ENCODE measurements around the gene ESF1. TPM values are rescaled to one million over a fixed set of nuclear protein-coding genes. Genes with fewer than 3 reads are reported as not detected.

ESF1 gene
- total and polyA plus RNA-seq, 4 donors: 7.9 to 14.6 (median 10.4) TPM

- no peak overlapping the region for H3K27ac ChIP-seq (ENCODE audit: low read depth in 1 of 2, low read length in 1 of 2)
- peaks cover 0 to 4% (median 0%) of the 10 kb centered on the region in 5 donors for H3K4me1 ChIP-seq (ENCODE audit: control insufficient read depth in 5 of 5, insufficient read depth in 5 of 5, low read length in 5 of 5)
- no peak for TF ChIP-seq CTCF (IDR thresholded peaks at IDR 0.05; ENCODE audit: control extremely low read depth, extremely low read depth)
- ATAC-seq (ENCODE audit: insufficient read depth, low FRiP score) (no peak), DNase-seq (no peak)
- H3K36me3 ChIP-seq (ENCODE audit: control insufficient read depth in 4 of 4, insufficient read depth in 4 of 4, low read length in 4 of 4): peaks cover 10 to 33% (median 14%) of the 10 kb centered on the region in 4 donors
- no peak overlapping the region for H3K9ac ChIP-seq (ENCODE audit: insufficient read depth in 1 of 2, low read length in 2 of 2)
- H3K27me3 ChIP-seq (ENCODE audit: control insufficient read depth in 3 of 3, insufficient read depth in 3 of 3, low read length in 2 of 3): no peaks in the 10 kb centered on the region
- 95 to 98% methylated on average over 2 of the region's 2 CpGs for WGBS, 2 donors
- no peaks in the 10 kb centered on the region for H3K9me3 ChIP-seq (ENCODE audit: control insufficient read depth in 4 of 4, insufficient read depth in 3 of 4, low read length in 3 of 4)
- H3K4me3 ChIP-seq: no peak overlapping the region
Observed at GRCh38 chr20:13718171-13718570, 66.5 kb downstream of the ESF1 start.

GRCh38 chr20:13717631-13718044, 67.1 kb downstream of the ESF1 start:
- Histone ChIP-seq H3K27ac (ENCODE audit: low read depth in 1 of 2, low read length in 1 of 2) (no peak overlapping the region), H3K27me3 (ENCODE audit: control insufficient read depth in 3 of 3, insufficient read depth in 3 of 3, low read length in 2 of 3) (no peaks in the 10 kb centered on the region), H3K4me3 (no peak overlapping the region), H3K9me3 (ENCODE audit: control insufficient read depth in 4 of 4, insufficient read depth in 3 of 4, low read length in 3 of 4) (no peaks in the 10 kb centered on the region), H3K9ac (ENCODE audit: insufficient read depth in 1 of 2, low read length in 2 of 2) (no peak overlapping the region), H3K36me3 (ENCODE audit: control insufficient read depth in 4 of 4, insufficient read depth in 4 of 4, low read length in 4 of 4) (peaks cover 10 to 33% (median 14%) of the 10 kb centered on the region in 4 donors), H3K4me1 (ENCODE audit: control insufficient read depth in 5 of 5, insufficient read depth in 5 of 5, low read length in 5 of 5) (peaks cover 0 to 4% (median 0%) of the 10 kb centered on the region in 5 donors)
- WGBS, 2 donors: 91 to 95% methylated on average over 1 of the region's 1 CpG
- DNase-seq: no peak
- no peak for TF ChIP-seq CTCF (IDR thresholded peaks at IDR 0.05; ENCODE audit: control extremely low read depth, extremely low read depth)
- ATAC-seq (ENCODE audit: insufficient read depth, low FRiP score): no peak

- H3K36me3 ChIP-seq (ENCODE audit: control insufficient read depth in 4 of 4, insufficient read depth in 4 of 4, low read length in 4 of 4): peaks cover 11 to 38% (median 16%) of the 10 kb centered on the region in 4 donors
- H3K9me3 ChIP-seq (ENCODE audit: control insufficient read depth in 4 of 4, insufficient read depth in 3 of 4, low read length in 3 of 4): peaks cover 0 to 3% (median 1%) of the 10 kb centered on the region in 4 donors
- H3K4me3 ChIP-seq: no peak overlapping the region
- TF ChIP-seq CTCF (IDR thresholded peaks at IDR 0.05; ENCODE audit: control extremely low read depth, extremely low read depth): no peak
- no peaks in the 10 kb centered on the region for H3K27me3 ChIP-seq (ENCODE audit: control insufficient read depth in 3 of 3, insufficient read depth in 3 of 3, low read length in 2 of 3)
- 96 to 97% methylated on average over 3 of the region's 3 CpGs for WGBS, 2 donors
- H3K27ac ChIP-seq (ENCODE audit: low read depth in 1 of 2, low read length in 1 of 2): no peak overlapping the region
- ATAC-seq (ENCODE audit: insufficient read depth, low FRiP score) (no peak), DNase-seq (no peak)
- H3K4me1 ChIP-seq (ENCODE audit: control insufficient read depth in 5 of 5, insufficient read depth in 5 of 5, low read length in 5 of 5): no peaks in the 10 kb centered on the region
- no peak overlapping the region for H3K9ac ChIP-seq (ENCODE audit: insufficient read depth in 1 of 2, low read length in 2 of 2)
Observed at GRCh38 chr20:13715171-13715570, 69.5 kb downstream of the ESF1 start.

GRCh38 chr20:13708234-13708633, 76.5 kb downstream of the ESF1 start:
- no peak overlapping the region for H3K4me3 ChIP-seq
- no peak for TF ChIP-seq CTCF (IDR thresholded peaks at IDR 0.05; ENCODE audit: control extremely low read depth, extremely low read depth)
- peaks cover 2 to 6% (median 4%) of the 10 kb centered on the region in 4 donors for H3K36me3 ChIP-seq (ENCODE audit: control insufficient read depth in 4 of 4, insufficient read depth in 4 of 4, low read length in 4 of 4)
- DNase-seq (no peak), ATAC-seq (ENCODE audit: insufficient read depth, low FRiP score) (no peak)
- no peak overlapping the region for H3K9ac ChIP-seq (ENCODE audit: insufficient read depth in 1 of 2, low read length in 2 of 2)
- WGBS, 2 donors: 86 to 88% methylated on average over 1 of the region's 1 CpG
- peaks cover 0 to 3% (median 1%) of the 10 kb centered on the region in 4 donors for H3K9me3 ChIP-seq (ENCODE audit: control insufficient read depth in 4 of 4, insufficient read depth in 3 of 4, low read length in 3 of 4)
- H3K4me1 ChIP-seq (ENCODE audit: control insufficient read depth in 5 of 5, insufficient read depth in 5 of 5, low read length in 5 of 5): no peaks in the 10 kb centered on the region
- no peaks in the 10 kb centered on the region for H3K27me3 ChIP-seq (ENCODE audit: control insufficient read depth in 3 of 3, insufficient read depth in 3 of 3, low read length in 2 of 3)
- H3K27ac ChIP-seq (ENCODE audit: low read depth in 1 of 2, low read length in 1 of 2): no peak overlapping the region
